RWPE2 (cell line): ENCODE measurements around the gene JPT1.
A peak's percentile ranks its signal among the peaks of the same experiment; 100 is the strongest.

Source experiments
- ATAC-seq: fragments of 200-7000 bp; cut with Tn5 transposase; 3 replicates; pipeline ENCODE4 v1.9.1; 2021; ENCODE audit warnings: low read depth
- DNase-seq: peaks from one replicate; pipeline ENCODE4 v3.0.0-alpha.2; 2020; ENCODE audit warnings: low spot score
- H3K27ac ChIP-seq: fragments of 450-650 bp; 2 replicates; pipeline ENCODE4 v1.5.1; 2017; ENCODE audit warnings: mild to moderate bottlenecking; ENCODE audit not compliant: poor library complexity, severe bottlenecking
- H3K27me3 ChIP-seq: fragments of 250-450 bp; sonication (Bioruptor Pico); 2 replicates; pipeline ENCODE4 v1.5.1; 2021; ENCODE audit warnings: mild to moderate bottlenecking, moderate library complexity; ENCODE audit not compliant: insufficient read depth, poor library complexity, severe bottlenecking
- H3K36me3 ChIP-seq: fragments of 250-450 bp; sonication (Bioruptor Pico); 2 replicates; pipeline ENCODE4 v1.5.1; 2020; ENCODE audit warnings: low read depth, mild to moderate bottlenecking, moderate library complexity
- H3K4me1 ChIP-seq: fragments of 250-450 bp; sonication (Bioruptor Pico); 2 replicates; pipeline ENCODE4 v1.5.1; 2021; ENCODE audit warnings: mild to moderate bottlenecking, moderate library complexity; ENCODE audit not compliant: insufficient read depth, poor library complexity, severe bottlenecking
- H3K4me3 ChIP-seq: fragments of 250-450 bp; sonication (Bioruptor Pico); 2 replicates; pipeline ENCODE4 v1.5.1; 2021; ENCODE audit warnings: mild to moderate bottlenecking, moderate library complexity; ENCODE audit not compliant: severe bottlenecking
- H3K9me3 ChIP-seq: fragments of 250-450 bp; sonication (Bioruptor Pico); 2 replicates; pipeline ENCODE4 v1.5.1; 2021; ENCODE audit warnings: mild to moderate bottlenecking, moderate library complexity; ENCODE audit not compliant: severe bottlenecking
- TF ChIP-seq, protein P1 (sequence below): fragments of 450-650 bp; IDR thresholded peaks from one replicate; pipeline ENCODE4 v1.5.1; 2017; ENCODE audit warnings: mild to moderate bottlenecking, moderate library complexity; ENCODE audit not compliant: poor library complexity, severe bottlenecking

The JPT1 gene

DNA sequence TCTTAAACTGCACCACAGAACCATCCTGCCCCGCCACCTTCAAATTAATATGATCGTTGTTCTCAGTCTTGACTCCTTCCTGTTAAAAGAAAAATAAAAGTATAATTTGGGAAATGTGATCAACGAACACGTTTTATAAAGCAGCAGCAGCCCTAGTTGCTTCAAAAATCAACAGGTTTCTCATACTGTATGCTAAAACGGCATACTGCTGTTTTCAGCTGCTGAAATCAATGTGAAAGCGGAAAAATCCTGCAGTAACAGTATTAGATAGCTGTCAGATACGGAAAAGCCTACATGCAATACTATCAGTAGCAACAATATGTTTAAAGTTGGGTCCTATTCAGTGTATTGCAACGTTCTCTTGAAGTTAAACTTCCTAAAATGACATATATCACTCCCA lies 26.8 kb upstream of the JPT1 start:
- Histone ChIP-seq H3K4me3 (peak overlapping the region; percentile 100), H3K27ac (peak overlapping the region; percentile 93), H3K9me3 (no peaks in the 10 kb centered on the region), H3K36me3 (peaks cover 49% of the 10 kb centered on the region), H3K4me1 (peaks cover 4% of the 10 kb centered on the region), H3K27me3 (no peaks in the 10 kb centered on the region)
- no peak for DNase-seq
- ATAC-seq, result no peak
- TF ChIP-seq, protein P1, sequence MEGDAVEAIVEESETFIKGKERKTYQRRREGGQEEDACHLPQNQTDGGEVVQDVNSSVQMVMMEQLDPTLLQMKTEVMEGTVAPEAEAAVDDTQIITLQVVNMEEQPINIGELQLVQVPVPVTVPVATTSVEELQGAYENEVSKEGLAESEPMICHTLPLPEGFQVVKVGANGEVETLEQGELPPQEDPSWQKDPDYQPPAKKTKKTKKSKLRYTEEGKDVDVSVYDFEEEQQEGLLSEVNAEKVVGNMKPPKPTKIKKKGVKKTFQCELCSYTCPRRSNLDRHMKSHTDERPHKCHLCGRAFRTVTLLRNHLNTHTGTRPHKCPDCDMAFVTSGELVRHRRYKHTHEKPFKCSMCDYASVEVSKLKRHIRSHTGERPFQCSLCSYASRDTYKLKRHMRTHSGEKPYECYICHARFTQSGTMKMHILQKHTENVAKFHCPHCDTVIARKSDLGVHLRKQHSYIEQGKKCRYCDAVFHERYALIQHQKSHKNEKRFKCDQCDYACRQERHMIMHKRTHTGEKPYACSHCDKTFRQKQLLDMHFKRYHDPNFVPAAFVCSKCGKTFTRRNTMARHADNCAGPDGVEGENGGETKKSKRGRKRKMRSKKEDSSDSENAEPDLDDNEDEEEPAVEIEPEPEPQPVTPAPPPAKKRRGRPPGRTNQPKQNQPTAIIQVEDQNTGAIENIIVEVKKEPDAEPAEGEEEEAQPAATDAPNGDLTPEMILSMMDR, result no peak

DNA sequence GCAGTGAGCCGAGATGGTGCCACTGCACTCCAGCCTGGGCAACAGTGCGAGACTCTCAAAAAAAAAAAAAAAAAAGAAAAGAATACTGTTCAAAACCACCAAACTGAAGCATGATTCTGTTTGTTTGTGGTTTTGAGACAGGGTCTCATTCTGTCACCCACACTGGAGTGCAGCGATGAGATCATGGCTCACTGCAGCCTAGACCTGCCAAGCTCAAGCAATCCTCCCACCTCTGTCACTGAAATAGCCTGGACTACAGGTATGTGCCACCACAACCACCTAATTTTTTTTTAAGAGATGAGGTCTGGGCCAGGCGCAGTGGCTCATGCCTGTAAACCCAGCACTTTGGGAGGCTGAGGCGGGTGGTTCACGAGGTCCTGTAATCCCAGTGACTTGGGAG lies 24.1 kb upstream of the JPT1 start:
- Histone ChIP-seq H3K4me3 (no peak overlapping the region), H3K27ac (no peak overlapping the region), H3K27me3 (no peaks in the 10 kb centered on the region), H3K36me3 (peaks cover 75% of the 10 kb centered on the region), H3K4me1 (peaks cover 3% of the 10 kb centered on the region), H3K9me3 (no peaks in the 10 kb centered on the region)
- no peak for DNase-seq
- TF ChIP-seq, protein P1, result no peak
- no peak for ATAC-seq

DNA sequence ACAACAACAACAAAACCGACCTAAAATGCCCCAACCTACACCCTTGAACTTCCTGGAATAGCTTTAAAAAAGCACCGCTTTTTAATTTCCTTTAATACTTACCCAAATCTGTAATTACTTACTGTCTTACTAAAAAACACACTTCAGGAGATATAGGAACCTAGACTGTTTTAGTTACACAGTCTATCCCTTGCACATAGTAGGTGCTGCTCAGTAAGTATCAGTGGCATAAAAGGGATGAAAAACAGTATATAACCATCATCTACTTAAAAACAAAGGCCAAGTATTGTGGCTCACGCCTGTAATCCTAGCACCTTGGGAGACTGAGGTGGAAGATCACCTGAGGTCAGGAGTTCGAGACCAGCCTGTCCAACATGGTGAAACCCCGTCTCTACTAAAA lies 22.3 kb upstream of the JPT1 start:
- Histone ChIP-seq H3K4me1 (peaks cover 2% of the 10 kb centered on the region), H3K9me3 (no peaks in the 10 kb centered on the region), H3K36me3 (peaks cover 90% of the 10 kb centered on the region), H3K4me3 (no peak overlapping the region), H3K27me3 (no peaks in the 10 kb centered on the region), H3K27ac (no peak overlapping the region)
- DNase-seq (no peak), ATAC-seq (no peak)
- TF ChIP-seq, protein P1, result no peak

DNA sequence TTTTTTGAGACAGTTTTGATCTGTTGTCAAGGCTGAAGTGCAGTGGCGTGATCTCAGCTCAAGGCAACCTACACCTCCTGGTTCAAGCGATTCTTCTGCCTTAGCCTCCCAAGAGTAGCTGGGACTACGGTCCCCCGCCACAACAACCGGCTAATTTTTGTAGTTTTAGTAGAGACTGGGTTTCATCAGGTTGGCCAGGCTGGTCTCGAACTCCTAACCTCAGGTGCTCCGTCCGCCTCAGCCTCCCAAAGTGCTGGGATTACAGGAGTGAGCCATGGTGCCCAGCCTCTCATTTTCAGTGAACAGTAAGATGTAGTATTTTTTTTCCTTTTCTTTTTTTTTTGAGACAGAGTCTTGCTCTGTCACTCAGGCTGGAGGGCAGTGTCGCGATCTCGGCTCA lies 20.7 kb upstream of the JPT1 start:
- no peaks in the 10 kb centered on the region for H3K27me3 ChIP-seq
- H3K4me1 ChIP-seq, result peaks cover 5% of the 10 kb centered on the region
- H3K4me3 ChIP-seq, result no peak overlapping the region
- DNase-seq, result peak; percentile 29
- TF ChIP-seq, protein P1, result no peak
- no peak for ATAC-seq
- no peak overlapping the region for H3K27ac ChIP-seq
- no peaks in the 10 kb centered on the region for H3K9me3 ChIP-seq
- H3K36me3 ChIP-seq, result peaks cover 93% of the 10 kb centered on the region

DNA sequence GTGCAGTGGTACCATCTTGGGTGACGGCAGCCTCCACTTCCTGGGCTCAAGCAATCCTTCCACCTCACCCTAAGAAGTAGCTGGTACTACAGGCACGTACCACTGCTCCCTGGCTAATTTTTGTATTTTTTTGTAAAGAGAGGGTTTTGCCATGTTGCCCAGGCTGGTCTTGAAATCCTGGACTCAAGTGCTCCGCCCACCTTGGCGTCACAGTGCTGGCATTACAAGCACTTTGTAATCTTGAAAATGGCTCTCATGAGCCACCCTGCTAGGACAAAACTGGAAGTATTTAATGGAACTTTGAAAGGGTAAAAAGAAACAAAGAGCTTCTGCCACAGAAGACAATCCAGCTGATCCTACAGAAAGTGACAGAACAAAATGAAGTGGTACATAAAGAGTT lies 19.2 kb upstream of the JPT1 start:
- no peak overlapping the region for H3K27ac ChIP-seq
- no peak overlapping the region for H3K4me3 ChIP-seq
- ATAC-seq (no peak), DNase-seq (peak; percentile 13)
- no peaks in the 10 kb centered on the region for H3K27me3 ChIP-seq
- no peaks in the 10 kb centered on the region for H3K9me3 ChIP-seq
- TF ChIP-seq, protein P1, result no peak
- H3K36me3 ChIP-seq, result peaks cover 93% of the 10 kb centered on the region
- peaks cover 5% of the 10 kb centered on the region for H3K4me1 ChIP-seq
